Activated CD8-positive, alpha-beta T cell treated with anti-CD3 and anti-CD28 coated beads, Interleukin-2, amount 10 ng/mL, durations not matched to agents 7 days and 5 days (primary cell): ENCODE data around the gene USP20. TPM values are rescaled to one million over a fixed set of nuclear protein-coding genes. Genes with fewer than 3 reads are reported as not detected.

ENCODE experiments used
- ATAC-seq: fragments of 150-1000 bp; cut with Tn5 transposase; one replicate; pipeline ENCODE4 v1.10.0; 2021; ENCODE audit warnings: moderate library complexity
- CTCF ChIA-PET: fragments of 350-600 bp; sonication (Branson Sonifier 250); formaldehyde crosslinking; loops from one replicate; lab custom pipeline; 2021; ENCODE audit warnings: antibody characterized with exemption; lab: Charles Lee
- POLR2A ChIA-PET: fragments of 350-600 bp; sonication (Branson Sonifier 250); formaldehyde crosslinking; loops from one replicate; lab custom pipeline; 2021; ENCODE audit warnings: antibody characterized with exemption; lab: Charles Lee
- DNase-seq: peaks from one replicate; pipeline ENCODE4 v3.0.0-alpha.2; 2020
- H3K27ac Mint-ChIP-seq: one replicate; pipeline ENCODE4 v1.8.0; 2021; ENCODE audit warnings: mild to moderate bottlenecking, mixed read lengths
- H3K27me3 Mint-ChIP-seq: one replicate; pipeline ENCODE4 v1.8.0; 2021; ENCODE audit warnings: low read depth, mixed read lengths
- H3K36me3 Mint-ChIP-seq: one replicate; pipeline ENCODE4 v1.8.0; 2021; ENCODE audit warnings: low read depth, mixed read lengths
- H3K4me1 Mint-ChIP-seq: one replicate; pipeline ENCODE4 v1.8.0; 2021; ENCODE audit warnings: low read depth, mixed read lengths
- H3K4me3 Mint-ChIP-seq: one replicate; pipeline ENCODE4 v1.8.0; 2021; ENCODE audit warnings: mild to moderate bottlenecking, mixed read lengths
- H3K9me3 Mint-ChIP-seq: one replicate; pipeline ENCODE4 v1.8.0; 2022; ENCODE audit warnings: mixed read lengths; ENCODE audit not compliant: insufficient read depth
- total RNA-seq, 2 experiments: library from RNA; stranded (reverse); gene quantifications; one replicate each; pipeline ENCODE4 v1.2.3, GENCODE V29; 2021

Gene USP20
- total RNA-seq, 2 experiments from 2014 or later: 86.2 to 87.4 TPM

DNA sequence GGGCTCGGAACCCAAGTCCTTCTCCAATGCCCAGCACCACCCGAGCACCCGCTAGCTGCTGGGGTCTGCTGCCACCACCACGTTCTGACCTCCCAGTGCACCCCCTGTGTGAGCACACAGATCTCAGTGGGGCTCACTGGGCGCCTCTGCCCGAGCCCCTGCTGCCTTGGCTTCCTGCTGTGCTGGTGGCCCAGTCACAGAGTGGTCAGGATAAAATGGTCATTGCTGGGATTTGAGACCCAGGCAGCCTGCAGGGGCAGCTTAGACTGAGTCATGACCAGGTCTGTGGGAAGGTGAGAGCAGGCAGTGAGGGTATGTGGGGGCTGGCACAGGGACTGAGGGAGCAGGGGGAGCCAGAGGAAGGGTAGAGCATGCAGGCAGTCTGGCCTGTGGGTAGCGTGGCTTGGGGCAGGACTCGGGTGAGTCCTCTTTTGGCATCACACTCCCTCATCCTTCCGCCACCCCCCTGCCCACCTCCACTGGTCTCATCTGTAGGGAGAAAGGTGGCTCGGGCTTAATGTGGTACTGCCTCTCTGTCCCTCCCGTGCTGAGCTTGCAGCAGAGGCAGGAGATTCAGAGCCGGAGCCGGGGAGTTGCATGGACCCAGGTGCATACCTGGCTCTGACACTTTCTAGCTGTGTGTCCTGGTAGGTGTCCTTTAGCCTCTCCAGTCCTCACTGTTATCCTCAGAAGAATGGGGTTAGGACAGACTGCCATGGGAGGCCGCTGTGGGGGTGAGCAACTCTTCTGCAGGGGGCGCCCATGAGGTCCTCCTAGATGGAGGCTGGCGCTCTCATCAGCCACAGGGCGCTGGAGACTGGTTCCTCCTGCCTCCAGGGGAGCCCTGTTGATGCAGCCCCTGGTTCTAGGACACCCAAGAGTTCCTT is 32.1 kb downstream of the USP20 start:
- H3K4me1 Mint-ChIP-seq: peaks cover 91% of the 10 kb centered on the region
- no peak for ATAC-seq
- peak overlapping the region; percentile 51 for H3K4me3 Mint-ChIP-seq
- peak; percentile 56 for DNase-seq
- H3K36me3 Mint-ChIP-seq: peaks cover 72% of the 10 kb centered on the region
- peak overlapping the region; percentile 92 for H3K27ac Mint-ChIP-seq
- POLR2A ChIA-PET: interaction anchor here (1.2 to 9.0 kb wide), 4 partner anchors 20 to 172 kb away, joined by 5 to 126 read pairs (median 18); partner anchors contain the start of genes C9orf78 and USP20
- H3K9me3 Mint-ChIP-seq: no peaks in the 10 kb centered on the region
- CTCF ChIA-PET: interaction anchor here (0.7 to 3.3 kb wide), 3 partner anchors 18 to 31 kb away, joined by 3 to 13 read pairs (median 4); no protein-coding TSS in a partner anchor
- no peaks in the 10 kb centered on the region for H3K27me3 Mint-ChIP-seq

DNA sequence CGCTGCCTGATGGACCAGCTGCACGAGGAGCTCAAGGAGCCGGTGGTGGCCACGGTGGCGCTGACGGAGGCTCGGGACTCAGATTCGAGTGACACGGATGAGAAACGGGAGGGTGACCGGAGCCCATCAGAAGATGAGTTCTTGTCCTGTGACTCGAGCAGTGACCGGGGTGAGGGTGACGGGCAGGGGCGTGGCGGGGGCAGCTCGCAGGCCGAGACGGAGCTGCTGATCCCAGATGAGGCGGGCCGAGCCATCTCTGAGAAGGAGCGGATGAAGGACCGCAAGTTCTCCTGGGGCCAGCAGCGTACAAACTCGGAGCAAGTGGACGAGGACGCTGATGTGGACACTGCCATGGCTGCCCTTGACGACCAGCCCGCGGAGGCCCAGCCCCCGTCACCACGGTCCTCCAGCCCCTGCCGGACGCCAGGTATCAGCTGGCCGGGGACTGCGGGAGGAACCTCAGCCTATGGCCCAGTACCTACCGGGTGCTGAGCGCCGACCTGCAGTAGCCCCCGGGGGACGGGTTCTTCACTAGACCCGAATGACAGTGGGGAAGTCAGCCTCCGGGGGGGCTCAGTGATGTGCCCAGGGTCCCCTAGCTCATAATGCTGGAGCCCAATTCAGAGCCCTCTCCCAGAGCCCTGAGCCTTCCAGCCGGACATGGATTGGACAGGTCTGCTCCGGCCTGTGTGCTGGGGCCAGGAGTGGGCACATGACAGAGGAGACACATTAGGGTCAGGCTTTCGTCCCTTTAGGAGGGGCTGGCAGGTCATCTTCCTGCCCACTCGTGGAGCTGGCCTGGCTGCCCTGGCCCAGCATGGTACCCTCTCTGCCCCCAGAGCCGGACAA is 33.0 kb downstream of the USP20 start:
- H3K4me3 Mint-ChIP-seq: peak overlapping the region; percentile 67
- no peak for ATAC-seq
- ChIA-PET CTCF (interaction anchor here (0.7 to 3.3 kb wide), 3 partner anchors 17 to 32 kb away, joined by 3 to 13 read pairs (median 4); no protein-coding TSS in a partner anchor), POLR2A (interaction anchor here (0.9 to 9.0 kb wide), 9 partner anchors 8 to 175 kb away, joined by 3 to 126 read pairs (median 5); partner anchors contain the start of genes C9orf78, FNBP1 and USP20)
- H3K27me3 Mint-ChIP-seq: no peaks in the 10 kb centered on the region
- peaks cover 74% of the 10 kb centered on the region for H3K36me3 Mint-ChIP-seq
- H3K4me1 Mint-ChIP-seq: peaks cover 86% of the 10 kb centered on the region
- H3K27ac Mint-ChIP-seq: peak overlapping the region; percentile 95
- no peaks in the 10 kb centered on the region for H3K9me3 Mint-ChIP-seq
- DNase-seq: no peak

DNA sequence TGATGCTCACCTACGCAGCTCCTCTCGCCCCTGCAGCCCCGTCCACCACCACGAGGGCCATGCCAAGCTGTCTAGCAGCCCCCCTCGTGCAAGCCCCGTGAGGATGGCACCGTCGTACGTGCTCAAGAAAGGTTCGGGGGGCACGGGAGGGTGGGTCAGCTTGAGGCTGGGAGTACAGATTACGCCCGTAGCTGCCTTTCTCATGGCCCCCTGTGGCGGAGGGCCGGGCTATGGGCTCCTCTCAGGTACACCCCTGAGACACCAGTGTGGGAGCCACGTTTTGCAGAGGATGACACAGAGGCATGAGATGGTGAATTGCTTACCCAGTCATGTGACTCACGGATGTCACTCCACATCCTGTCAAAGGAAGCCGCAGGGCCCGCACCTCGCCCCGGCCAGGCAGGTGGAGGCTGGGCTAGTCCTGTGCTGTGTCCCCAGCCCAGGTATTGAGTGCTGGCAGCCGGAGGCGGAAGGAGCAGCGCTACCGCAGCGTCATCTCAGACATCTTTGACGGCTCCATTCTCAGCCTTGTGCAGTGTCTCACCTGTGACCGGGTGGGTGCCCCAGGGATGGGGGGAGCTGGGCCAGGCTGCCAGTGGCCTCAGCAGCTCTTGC is 33.7 kb downstream of the USP20 start:
- peaks cover 84% of the 10 kb centered on the region for H3K4me1 Mint-ChIP-seq
- ChIA-PET CTCF (interaction anchor here (0.8 to 3.3 kb wide), 4 partner anchors 14 to 47 kb away, joined by 3 to 13 read pairs (median 4); no protein-coding TSS in a partner anchor), POLR2A (interaction anchor here (0.9 to 9.0 kb wide), 12 partner anchors 8 to 174 kb away, joined by 3 to 126 read pairs (median 4); partner anchors contain the start of genes C9orf78, FNBP1 and USP20)
- H3K27me3 Mint-ChIP-seq: no peaks in the 10 kb centered on the region
- peak overlapping the region; percentile 95 for H3K27ac Mint-ChIP-seq
- H3K36me3 Mint-ChIP-seq: peaks cover 74% of the 10 kb centered on the region
- DNase-seq (peak; percentile 96), ATAC-seq (peak; percentile 85)
- no peaks in the 10 kb centered on the region for H3K9me3 Mint-ChIP-seq
- peak overlapping the region; percentile 67 for H3K4me3 Mint-ChIP-seq

DNA sequence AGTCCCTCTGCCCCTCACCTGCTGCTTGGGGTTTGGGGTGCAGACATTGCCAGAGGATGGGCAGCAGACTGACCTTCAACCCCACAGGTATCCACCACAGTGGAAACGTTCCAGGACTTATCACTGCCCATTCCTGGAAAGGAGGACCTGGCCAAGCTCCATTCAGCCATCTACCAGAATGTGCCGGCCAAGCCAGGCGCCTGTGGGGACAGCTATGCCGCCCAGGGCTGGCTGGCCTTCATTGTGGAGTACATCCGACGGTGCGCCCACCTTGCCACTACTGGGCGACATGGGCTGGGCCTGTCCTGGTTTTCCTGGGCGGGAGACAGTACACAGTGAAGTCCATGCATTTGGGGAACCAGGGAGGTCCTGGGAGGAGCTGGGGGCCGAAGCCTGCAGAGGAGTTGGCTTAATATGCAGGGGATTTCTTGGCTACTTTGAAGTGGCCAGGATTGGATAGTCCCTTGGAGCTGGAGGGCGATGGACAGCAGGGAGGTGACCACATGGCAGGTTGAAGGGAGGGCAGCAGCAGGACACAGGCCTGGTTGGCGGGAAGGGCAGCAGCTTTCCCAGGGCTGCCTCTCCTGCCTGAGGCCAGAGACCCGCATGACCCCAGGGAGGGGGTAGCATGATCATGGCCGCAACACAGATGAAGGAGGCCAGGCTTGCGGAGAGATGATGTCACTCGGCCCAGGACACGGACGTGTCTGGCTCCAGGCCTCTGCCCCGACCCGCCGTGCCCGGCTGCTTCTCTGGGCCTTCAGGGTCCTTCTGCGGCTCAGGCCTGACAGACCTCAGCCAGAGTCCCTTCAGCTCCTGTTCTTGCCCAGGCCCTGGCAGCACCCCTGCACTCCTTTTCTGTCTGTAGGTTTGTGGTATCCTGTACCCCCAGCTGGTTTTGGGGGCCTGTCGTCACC is 34.6 kb downstream of the USP20 start:
- DNase-seq: no peak
- Mint-ChIP-seq H3K36me3 (peaks cover 79% of the 10 kb centered on the region), H3K27me3 (no peaks in the 10 kb centered on the region), H3K4me1 (peaks cover 84% of the 10 kb centered on the region), H3K4me3 (peak overlapping the region; percentile 67), H3K27ac (peak overlapping the region; percentile 95), H3K9me3 (no peaks in the 10 kb centered on the region)
- CTCF ChIA-PET: interaction anchor here (0.8 to 3.3 kb wide), 4 partner anchors 13 to 48 kb away, joined by 3 to 13 read pairs (median 4); no protein-coding TSS in a partner anchor
- no peak for ATAC-seq
- POLR2A ChIA-PET: interaction anchor here (0.8 to 9.0 kb wide), 10 partner anchors 9 to 63 kb away, joined by 3 to 126 read pairs (median 4); partner anchors contain the start of genes C9orf78 and USP20

DNA sequence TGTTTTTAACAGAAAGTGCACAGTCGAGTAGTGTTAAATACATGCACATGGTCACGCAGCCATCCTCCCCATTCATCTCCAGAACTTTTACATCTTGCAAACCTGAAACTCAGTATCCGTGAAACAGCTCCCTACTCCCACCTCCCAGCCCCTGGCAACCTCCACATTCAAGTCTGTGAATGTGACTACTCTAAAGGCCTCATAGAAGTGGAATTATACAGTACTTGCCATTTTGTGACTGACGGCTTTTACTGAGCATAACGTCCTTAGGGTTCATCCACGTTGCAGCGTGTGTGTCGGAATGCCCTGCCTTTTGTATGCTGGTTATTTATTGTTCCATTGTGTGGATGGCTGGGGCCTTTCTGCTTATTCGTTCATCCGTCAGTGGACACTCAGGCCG is 35.8 kb downstream of the USP20 start:
- CTCF ChIA-PET: interaction anchor here (1.0 to 1.5 kb wide), 2 partner anchors 8 to 144 kb away, joined by 3 to 4 read pairs; no protein-coding TSS in a partner anchor
- ATAC-seq: no peak
- Mint-ChIP-seq H3K4me1 (peaks cover 79% of the 10 kb centered on the region), H3K27ac (peak overlapping the region; percentile 95), H3K27me3 (no peaks in the 10 kb centered on the region), H3K4me3 (peak overlapping the region; percentile 31), H3K36me3 (peaks cover 78% of the 10 kb centered on the region), H3K9me3 (no peaks in the 10 kb centered on the region)
- no peak for DNase-seq
- POLR2A ChIA-PET: interaction anchor here (9.0 kb wide), 1 partner anchor 16 kb away, joined by 126 read pairs; no protein-coding TSS in a partner anchor

DNA sequence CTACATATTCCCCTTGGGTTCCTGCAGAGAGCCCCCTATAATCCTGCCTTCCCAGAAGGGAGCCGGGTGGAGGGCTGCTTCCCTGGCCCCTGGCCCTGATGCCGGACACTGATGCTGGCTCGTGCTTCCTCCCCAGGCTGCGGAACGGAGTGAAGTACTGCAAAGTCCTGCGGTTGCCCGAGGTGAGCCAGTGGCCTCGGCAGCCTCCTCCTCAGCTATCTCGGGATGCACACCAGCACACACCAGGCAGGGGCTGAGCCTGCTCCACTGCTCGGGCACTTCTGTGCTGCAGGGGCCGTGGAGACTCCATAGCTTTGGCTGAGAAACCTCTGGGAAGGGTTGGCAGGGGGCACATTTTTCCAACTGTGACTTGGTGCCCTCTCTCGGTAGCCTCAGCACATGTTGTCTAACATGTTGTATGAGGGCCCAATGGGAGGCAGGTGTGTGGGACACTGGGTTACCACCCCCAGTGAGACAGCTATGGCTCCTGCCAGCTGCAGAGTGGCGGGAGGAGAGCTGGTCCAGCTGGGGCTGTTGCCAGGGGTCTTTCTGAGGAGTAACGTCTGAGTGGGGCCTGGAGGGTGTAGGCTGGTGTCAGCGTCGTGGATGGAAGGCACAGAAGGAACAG is 38.4 kb downstream of the USP20 start:
- Mint-ChIP-seq H3K27ac (peak overlapping the region; percentile 81), H3K4me3 (no peak overlapping the region), H3K27me3 (no peaks in the 10 kb centered on the region), H3K9me3 (no peaks in the 10 kb centered on the region), H3K4me1 (peaks cover 73% of the 10 kb centered on the region), H3K36me3 (peaks cover 73% of the 10 kb centered on the region)
- CTCF ChIA-PET: interaction anchor here (1.3 kb wide), 1 partner anchor 11 kb away, joined by 4 read pairs; no protein-coding TSS in a partner anchor
- DNase-seq (no peak), ATAC-seq (no peak)
- POLR2A ChIA-PET: interaction anchor here (1.1 kb wide), 1 partner anchor 12 kb away, joined by 3 read pairs; no protein-coding TSS in a partner anchor

DNA sequence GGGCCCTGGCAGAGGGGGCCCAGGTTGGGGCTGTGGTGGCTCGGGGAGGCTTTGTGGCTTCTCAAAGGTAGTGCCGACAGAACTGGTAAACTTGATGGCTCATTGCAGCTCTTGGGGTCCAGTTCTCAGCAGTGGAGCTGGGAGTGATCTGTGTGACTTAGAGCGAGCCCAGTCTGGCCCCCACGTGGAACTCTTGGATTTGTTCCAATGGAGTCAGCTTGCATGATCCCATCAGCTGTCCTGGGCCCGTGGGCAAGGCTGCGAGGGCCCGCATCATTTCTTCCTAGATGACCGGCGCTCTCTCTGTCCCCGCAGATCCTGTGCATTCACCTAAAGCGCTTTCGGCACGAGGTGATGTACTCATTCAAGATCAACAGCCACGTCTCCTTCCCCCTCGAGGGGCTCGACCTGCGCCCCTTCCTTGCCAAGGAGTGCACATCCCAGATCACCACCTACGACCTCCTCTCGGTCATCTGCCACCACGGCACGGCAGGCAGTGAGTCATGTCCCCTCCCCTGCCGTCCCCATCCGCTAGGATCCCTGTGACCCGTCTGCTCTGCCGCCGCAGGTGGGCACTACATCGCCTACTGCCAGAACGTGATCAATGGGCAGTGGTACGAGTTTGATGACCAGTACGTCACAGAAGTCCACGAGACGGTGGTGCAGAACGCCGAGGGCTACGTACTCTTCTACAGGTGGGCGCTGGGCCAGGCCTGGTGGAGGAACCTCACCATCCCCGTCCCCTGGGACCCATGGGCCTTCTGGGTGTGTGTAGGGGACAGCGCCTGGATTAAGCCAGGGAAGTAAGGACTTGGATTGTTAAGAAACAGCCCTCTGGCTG is 39.2 kb downstream of the USP20 start:
- Mint-ChIP-seq H3K27me3 (no peaks in the 10 kb centered on the region), H3K4me3 (no peak overlapping the region), H3K36me3 (peaks cover 74% of the 10 kb centered on the region), H3K4me1 (peaks cover 64% of the 10 kb centered on the region), H3K9me3 (no peaks in the 10 kb centered on the region), H3K27ac (peak overlapping the region; percentile 42)
- DNase-seq (no peak), ATAC-seq (no peak)
- ChIA-PET POLR2A (interaction anchor here (1.0 to 1.1 kb wide), 2 partner anchors 10 to 11 kb away, joined by 3 read pairs; no protein-coding TSS in a partner anchor), CTCF (interaction anchor here (0.9 to 1.3 kb wide), 2 partner anchors 11 to 36 kb away, joined by 3 to 4 read pairs; no protein-coding TSS in a partner anchor)

DNA sequence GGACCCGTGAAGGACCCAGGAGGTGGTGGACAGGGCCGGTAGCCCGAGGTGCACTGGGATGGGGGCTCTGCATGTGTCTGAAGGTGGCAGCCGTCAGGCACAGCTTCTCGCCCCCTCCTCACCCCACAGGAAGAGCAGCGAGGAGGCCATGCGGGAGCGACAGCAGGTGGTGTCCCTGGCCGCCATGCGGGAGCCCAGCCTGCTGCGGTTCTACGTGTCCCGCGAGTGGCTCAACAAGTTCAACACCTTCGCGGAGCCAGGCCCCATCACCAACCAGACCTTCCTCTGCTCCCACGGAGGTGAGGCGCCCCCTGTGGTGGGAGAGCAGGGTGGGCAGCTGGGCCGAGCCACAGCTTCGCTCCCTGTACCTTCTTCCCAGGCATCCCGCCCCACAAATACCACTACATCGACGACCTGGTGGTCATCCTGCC is 39.9 kb downstream of the USP20 start:
- Mint-ChIP-seq H3K27ac (peak overlapping the region; percentile 42), H3K27me3 (no peaks in the 10 kb centered on the region), H3K4me3 (no peak overlapping the region), H3K9me3 (no peaks in the 10 kb centered on the region), H3K4me1 (peaks cover 59% of the 10 kb centered on the region), H3K36me3 (peaks cover 73% of the 10 kb centered on the region)
- no peak for ATAC-seq
- DNase-seq: no peak
- ChIA-PET POLR2A (interaction anchor here (0.6 to 1.1 kb wide), 3 partner anchors 10 to 18 kb away, joined by 3 read pairs; no protein-coding TSS in a partner anchor), CTCF (interaction anchor here (0.9 kb wide), 1 partner anchor 37 kb away, joined by 3 read pairs; no protein-coding TSS in a partner anchor)
